Tongue (tissue), 2 donors: Measurements from ENCODE around the gene GYS2. TPM values are rescaled to one million over a fixed set of nuclear protein-coding genes. Genes with fewer than 3 reads are reported as not detected.
A peak's percentile ranks its signal among the peaks of the same experiment; 100 is the strongest.

Source experiments
- DNase-seq: peaks from one replicate; pipeline ENCODE4 v3.0.0-alpha.2; 2015
- total RNA-seq: library from RNA; depleted of rRNA; stranded (reverse); fragments of >200 nt; gene quantifications from one replicate; pipeline ENCODE4 v1.2.3, GENCODE V29; 2014

The GYS2 gene
- total RNA-seq = not detected

- no peak for DNase-seq
Observed at GRCh38 chr12:21604245-21605101, at the start of gene GYS2. TSS of gene GYS2 (minus strand) at chr12:21604847. CDS start at chr12:21604592, 255 bp downstream.

DNA sequence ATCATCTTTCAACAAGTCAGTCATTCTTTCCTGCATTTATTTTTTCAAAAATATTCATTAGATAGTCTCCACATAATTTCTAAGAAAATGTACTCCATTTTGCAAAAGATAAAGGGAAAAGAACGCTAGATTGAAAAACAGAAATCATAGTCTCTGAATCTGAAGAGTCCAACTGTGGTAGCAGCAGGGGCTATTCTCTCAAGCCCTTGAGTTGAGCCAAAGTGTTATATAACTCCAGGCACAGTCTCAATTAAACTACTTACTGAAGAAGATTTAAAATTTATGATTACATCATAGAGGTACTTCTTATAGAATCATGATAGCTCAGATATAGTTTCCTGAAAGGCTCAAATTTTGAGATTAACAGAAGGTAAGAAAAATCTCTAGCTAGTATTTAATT, 47.2 kb upstream of the GYS2 start:
- no peak for DNase-seq

- DNase-seq = no peak
Observed at GRCh38 chr12:21650997-21651396, 46.4 kb upstream of the GYS2 start.

GRCh38 chr12:21649034-21649433, 44.4 kb upstream of the GYS2 start:
- no peak for DNase-seq

GRCh38 chr12:21648378-21648777, 43.7 kb upstream of the GYS2 start:
- no peak for DNase-seq

DNA sequence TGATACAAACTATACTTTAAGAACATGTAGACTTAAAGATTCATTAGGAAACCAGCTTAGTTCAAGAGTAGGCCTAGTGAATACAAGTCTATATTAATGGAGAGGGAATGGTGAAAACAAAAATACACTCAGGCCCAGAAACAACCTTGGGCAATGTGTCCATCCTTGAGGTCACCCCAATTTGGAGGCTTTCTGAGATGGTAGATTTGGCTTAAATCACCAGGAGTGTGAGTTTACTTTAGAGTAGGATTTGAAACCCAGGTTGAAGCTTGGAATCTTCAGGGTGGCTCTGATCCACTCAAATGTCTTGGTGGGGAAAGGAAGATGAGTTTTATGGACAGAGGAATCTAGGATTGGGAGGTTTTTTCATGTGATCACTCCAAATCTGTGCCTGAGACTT, 42.5 kb upstream of the GYS2 start:
- no peak for DNase-seq

DNA sequence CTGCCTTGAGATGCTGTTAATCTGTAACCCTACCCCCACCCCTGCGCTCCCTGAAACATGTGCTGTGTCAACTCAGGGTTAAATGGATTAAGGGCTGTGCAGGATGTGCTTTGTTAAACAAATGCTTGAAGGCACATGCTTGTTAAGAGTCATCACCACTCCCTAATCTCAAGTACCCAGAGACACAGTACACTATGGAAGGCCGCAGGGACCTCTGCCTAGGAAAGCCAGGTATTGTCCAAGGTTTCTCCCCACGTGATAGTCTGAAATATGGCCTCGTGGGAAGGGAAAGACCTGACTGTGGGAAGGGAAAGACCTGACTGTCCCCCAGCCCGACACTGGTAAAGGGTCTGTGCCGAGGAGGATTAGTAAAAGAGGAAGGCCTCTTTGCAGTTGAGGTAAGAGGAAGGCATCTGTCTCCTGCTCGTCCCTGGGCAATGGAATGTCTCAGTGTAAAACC, 40.4 kb upstream of the GYS2 start:
- DNase-seq = peak; percentile 43

GRCh38 chr12:21644516-21644915, 39.9 kb upstream of the GYS2 start:
- no peak for DNase-seq

GRCh38 chr12:21643758-21644157, 39.1 kb upstream of the GYS2 start:
- no peak for DNase-seq

- DNase-seq = peak; percentile 14
Observed at GRCh38 chr12:21642707-21643389, 38.2 kb upstream of the GYS2 start.

GRCh38 chr12:21638054-21638891, 33.6 kb upstream of the GYS2 start:
- DNase-seq = no peak

- no peak for DNase-seq
Observed at GRCh38 chr12:21634245-21634644, 29.6 kb upstream of the GYS2 start.

- no peak for DNase-seq
Observed at GRCh38 chr12:21631367-21631766, 26.7 kb upstream of the GYS2 start.

DNA sequence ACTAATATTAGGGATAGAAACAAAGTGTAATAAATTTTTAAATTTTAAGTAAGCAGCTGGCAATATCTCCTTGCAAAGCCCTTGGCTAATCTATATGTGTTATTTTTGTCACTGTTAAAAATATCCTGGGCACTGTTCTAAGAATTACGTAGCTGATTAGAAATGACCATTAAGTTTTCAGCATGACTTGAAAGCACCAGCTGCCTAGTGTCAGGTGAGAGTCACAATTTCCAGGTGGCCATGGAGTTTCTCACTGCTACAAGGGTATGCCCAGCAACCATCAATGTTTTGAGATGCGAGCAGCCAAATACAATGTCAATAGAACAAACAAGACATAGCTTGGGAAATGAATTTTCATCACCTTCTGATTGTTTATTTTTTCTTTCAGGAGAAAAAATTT, 23.3 kb upstream of the GYS2 start:
- DNase-seq = no peak

- no peak for DNase-seq
Observed at GRCh38 chr12:21618566-21618965, 13.9 kb upstream of the GYS2 start.

- DNase-seq = no peak
Observed at GRCh38 chr12:21617030-21617429, 12.4 kb upstream of the GYS2 start.

GRCh38 chr12:21615431-21615830, 10.8 kb upstream of the GYS2 start:
- no peak for DNase-seq

DNA sequence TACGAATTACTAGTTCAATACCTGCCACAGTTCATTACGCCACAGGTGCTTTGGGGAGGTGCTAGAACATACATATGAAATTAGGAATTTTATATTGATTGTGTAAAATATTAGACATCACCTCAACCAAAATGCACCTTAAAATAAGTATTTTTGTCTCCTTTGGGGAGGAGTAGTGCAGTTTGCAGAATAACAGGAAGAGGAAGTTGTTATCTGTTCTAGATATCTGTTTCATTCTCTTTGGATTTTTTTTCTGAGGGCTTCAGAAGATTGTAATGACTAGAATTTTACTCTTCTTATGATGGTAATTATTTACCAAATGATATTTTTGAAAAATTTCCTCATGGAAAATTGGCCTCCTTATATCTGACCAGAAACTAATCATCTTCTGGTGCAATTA, 9.9 kb upstream of the GYS2 start:
- no peak for DNase-seq

DNA sequence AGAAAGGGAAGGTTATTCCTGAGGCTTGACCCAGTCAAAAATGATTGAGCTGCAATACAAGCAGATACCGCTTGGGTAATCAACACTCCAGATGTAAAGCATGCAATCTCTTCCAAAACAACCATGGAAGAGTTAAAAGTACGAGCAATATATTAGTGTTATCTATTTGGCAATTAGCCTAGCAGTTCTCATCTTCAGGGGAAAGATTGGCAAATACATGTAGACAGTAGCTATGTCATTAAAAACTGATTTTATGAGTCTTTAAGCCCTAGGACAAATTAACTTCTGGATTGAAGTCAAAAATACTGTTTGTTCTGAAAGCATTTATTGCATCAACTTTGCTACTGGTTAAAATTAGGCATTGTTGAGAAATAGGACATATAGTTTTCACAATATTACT, 9.3 kb upstream of the GYS2 start:
- no peak for DNase-seq

- no peak for DNase-seq
Observed at GRCh38 chr12:21608196-21608595, 3.5 kb upstream of the GYS2 start.

DNA sequence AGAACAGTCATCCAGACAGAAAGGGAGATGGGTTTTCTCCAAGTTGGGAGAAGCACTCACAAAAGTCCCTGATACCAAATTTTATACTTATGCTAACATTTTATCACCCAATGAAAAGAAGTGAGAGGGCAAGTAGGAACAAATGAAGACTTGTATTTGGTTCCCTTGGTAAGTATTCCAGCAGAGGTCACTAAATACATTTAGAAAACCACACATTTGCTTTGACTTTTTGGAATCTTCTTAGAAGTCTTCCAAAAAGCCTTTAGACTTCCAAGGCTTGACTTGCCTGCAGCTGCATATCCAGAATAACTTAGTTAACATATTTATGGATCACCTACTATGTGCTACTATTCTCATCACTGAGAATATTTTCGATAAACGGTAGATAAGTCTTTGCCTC, 3.1 kb upstream of the GYS2 start:
- peak; percentile 32 for DNase-seq

DNA sequence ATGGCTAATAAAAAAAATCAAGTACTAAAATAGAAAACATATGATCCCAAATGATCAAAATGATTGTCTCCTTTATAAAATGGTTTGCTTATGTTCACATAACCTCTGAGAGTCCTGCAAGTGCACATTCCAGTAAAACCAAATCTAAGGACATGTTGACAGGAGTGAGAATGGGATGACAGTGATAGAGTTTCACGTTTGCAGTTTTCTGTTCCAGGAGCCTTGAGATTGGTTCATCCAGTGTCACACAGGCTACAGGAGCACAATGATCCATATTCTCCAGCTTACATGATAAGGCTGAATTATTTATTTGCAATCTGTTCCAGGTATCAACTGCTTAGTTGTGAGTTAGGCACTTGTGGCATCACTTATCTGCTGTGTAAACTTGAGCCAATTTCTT, 1.5 kb upstream of the GYS2 start:
- no peak for DNase-seq

DNA sequence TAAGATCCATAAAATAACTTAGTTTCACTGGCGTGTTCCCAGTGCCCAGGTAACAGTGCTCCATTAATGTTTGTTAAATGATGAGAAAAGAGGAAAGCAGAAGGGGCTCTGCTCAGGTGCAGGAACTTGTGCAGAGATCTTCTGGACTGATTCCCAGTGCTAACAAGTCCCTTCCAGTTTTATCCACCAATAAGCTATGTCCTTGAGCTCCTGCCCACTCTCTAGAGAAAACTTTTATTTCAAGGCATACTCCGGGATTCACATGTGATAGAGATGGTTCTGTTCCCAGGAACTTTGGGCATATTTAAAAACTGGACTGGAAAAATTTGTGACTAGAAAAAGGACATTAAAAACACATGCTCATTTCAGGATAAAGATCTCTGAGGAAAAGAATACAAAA, 1.9 kb downstream of the GYS2 start:
- DNase-seq = no peak
